ENCODE data around the gene LDHB.
"Not testable (repeated sequence)": the region's sequence is repeated elsewhere in the genome, so short reads cannot be mapped to it uniquely, and the experiment has no call there.

LDHB gene

GRCh38 chr12:21677204-21677603, 19.6 kb upstream of the LDHB start:
- Histone ChIP-seq H3K4me2 (ENCODE audit: insufficient read depth, low read length) (no peak overlapping the region), H3K9me3 (ENCODE audit: insufficient read depth, low read length, severe bottlenecking) (no peaks in the 10 kb centered on the region), H3K27ac (ENCODE audit: low read length) (no peak overlapping the region), H3K9ac (ENCODE audit: low read depth, low read length) (no peak overlapping the region), H4K20me1 (ENCODE audit: insufficient read depth, low read length) (no peaks in the 10 kb centered on the region), H3K36me3 (ENCODE audit: insufficient read depth, low read length) (no peaks in the 10 kb centered on the region), H2AFZ (ENCODE audit: low read depth, low read length) (no peak overlapping the region), H3K4me1 (ENCODE audit: insufficient read depth, low read length) (no peaks in the 10 kb centered on the region), H3K4me3 (ENCODE audit: low read depth in 1 of 2, low read length in 2 of 2) (no peak overlapping the region), H3K27me3 (ENCODE audit: insufficient read depth, low read length, poor library complexity) (peaks cover 10% of the 10 kb centered on the region), H3K79me2 (ENCODE audit: insufficient read depth, low read length) (no peaks in the 10 kb centered on the region)
- ATAC-seq (ENCODE audit: insufficient read depth, low read depth) = no peak
- no peak for DNase-seq
- TF ChIP-seq CTCF (IDR thresholded peaks at IDR 0.05; ENCODE audit: borderline replicate concordance, extremely low read depth, low read length, poor library complexity, severe bottlenecking) = no peak
- no peak for TF ChIP-seq EZH2 (IDR thresholded peaks at IDR 0.05; ENCODE audit: borderline replicate concordance, low read depth, low read length, severe bottlenecking)

GRCh38 chr12:21676776-21677175, 19.1 kb upstream of the LDHB start:
- Histone ChIP-seq H3K4me3 (ENCODE audit: low read depth in 1 of 2, low read length in 2 of 2) (no peak overlapping the region), H3K9ac (ENCODE audit: low read depth, low read length) (no peak overlapping the region), H3K27ac (ENCODE audit: low read length) (no peak overlapping the region), H3K4me2 (ENCODE audit: insufficient read depth, low read length) (no peak overlapping the region), H3K27me3 (ENCODE audit: insufficient read depth, low read length, poor library complexity) (peaks cover 10% of the 10 kb centered on the region), H3K9me3 (ENCODE audit: insufficient read depth, low read length, severe bottlenecking) (no peaks in the 10 kb centered on the region), H3K36me3 (ENCODE audit: insufficient read depth, low read length) (no peaks in the 10 kb centered on the region), H3K79me2 (ENCODE audit: insufficient read depth, low read length) (no peaks in the 10 kb centered on the region), H4K20me1 (ENCODE audit: insufficient read depth, low read length) (no peaks in the 10 kb centered on the region), H3K4me1 (ENCODE audit: insufficient read depth, low read length) (no peaks in the 10 kb centered on the region), H2AFZ (ENCODE audit: low read depth, low read length) (no peak overlapping the region)
- no peak for DNase-seq
- ATAC-seq (ENCODE audit: insufficient read depth, low read depth) = no peak
- TF ChIP-seq EZH2 (IDR thresholded peaks at IDR 0.05; ENCODE audit: borderline replicate concordance, low read depth, low read length, severe bottlenecking) (no peak), CTCF (IDR thresholded peaks at IDR 0.05; ENCODE audit: borderline replicate concordance, extremely low read depth, low read length, poor library complexity, severe bottlenecking) (no peak)

- peaks cover 12% of the 10 kb centered on the region for H3K27me3 ChIP-seq (ENCODE audit: insufficient read depth, low read length, poor library complexity)
- no peaks in the 10 kb centered on the region for H3K9me3 ChIP-seq (ENCODE audit: insufficient read depth, low read length, severe bottlenecking)
- H3K4me3 ChIP-seq (ENCODE audit: low read depth in 1 of 2, low read length in 2 of 2) = no peak overlapping the region
- no peak overlapping the region for H3K9ac ChIP-seq (ENCODE audit: low read depth, low read length)
- H3K36me3 ChIP-seq (ENCODE audit: insufficient read depth, low read length) = no peaks in the 10 kb centered on the region
- ATAC-seq (ENCODE audit: insufficient read depth, low read depth) (no peak), DNase-seq (no peak)
- H3K4me1 ChIP-seq (ENCODE audit: insufficient read depth, low read length) = no peaks in the 10 kb centered on the region
- no peak overlapping the region for H3K27ac ChIP-seq (ENCODE audit: low read length)
- no peak for TF ChIP-seq CTCF (IDR thresholded peaks at IDR 0.05; ENCODE audit: borderline replicate concordance, extremely low read depth, low read length, poor library complexity, severe bottlenecking)
- no peak for TF ChIP-seq EZH2 (IDR thresholded peaks at IDR 0.05; ENCODE audit: borderline replicate concordance, low read depth, low read length, severe bottlenecking)
- no peaks in the 10 kb centered on the region for H4K20me1 ChIP-seq (ENCODE audit: insufficient read depth, low read length)
- no peaks in the 10 kb centered on the region for H3K79me2 ChIP-seq (ENCODE audit: insufficient read depth, low read length)
- H2AFZ ChIP-seq (ENCODE audit: low read depth, low read length) = no peak overlapping the region
- no peak overlapping the region for H3K4me2 ChIP-seq (ENCODE audit: insufficient read depth, low read length)
Measured at GRCh38 chr12:21675641-21676040, 18.0 kb upstream of the LDHB start.

GRCh38 chr12:21675096-21675495, 17.5 kb upstream of the LDHB start:
- H3K27ac ChIP-seq (ENCODE audit: low read length) = no peak overlapping the region
- no peaks in the 10 kb centered on the region for H3K4me1 ChIP-seq (ENCODE audit: insufficient read depth, low read length)
- H3K36me3 ChIP-seq (ENCODE audit: insufficient read depth, low read length) = no peaks in the 10 kb centered on the region
- TF ChIP-seq EZH2 (IDR thresholded peaks at IDR 0.05; ENCODE audit: borderline replicate concordance, low read depth, low read length, severe bottlenecking) = no peak
- TF ChIP-seq CTCF (IDR thresholded peaks at IDR 0.05; ENCODE audit: borderline replicate concordance, extremely low read depth, low read length, poor library complexity, severe bottlenecking) = no peak
- no peak overlapping the region for H3K4me2 ChIP-seq (ENCODE audit: insufficient read depth, low read length)
- no peak for DNase-seq
- no peak overlapping the region for H2AFZ ChIP-seq (ENCODE audit: low read depth, low read length)
- no peak for ATAC-seq (ENCODE audit: insufficient read depth, low read depth)
- no peaks in the 10 kb centered on the region for H3K79me2 ChIP-seq (ENCODE audit: insufficient read depth, low read length)
- no peaks in the 10 kb centered on the region for H3K9me3 ChIP-seq (ENCODE audit: insufficient read depth, low read length, severe bottlenecking)
- H4K20me1 ChIP-seq (ENCODE audit: insufficient read depth, low read length) = no peaks in the 10 kb centered on the region
- H3K27me3 ChIP-seq (ENCODE audit: insufficient read depth, low read length, poor library complexity) = peaks cover 17% of the 10 kb centered on the region
- H3K4me3 ChIP-seq (ENCODE audit: low read depth in 1 of 2, low read length in 2 of 2) = no peak overlapping the region
- H3K9ac ChIP-seq (ENCODE audit: low read depth, low read length) = no peak overlapping the region

GRCh38 chr12:21673830-21674552, 16.3 kb upstream of the LDHB start:
- not testable (repeated sequence) for ATAC-seq (ENCODE audit: insufficient read depth, low read depth); H3K4me1 ChIP-seq (ENCODE audit: insufficient read depth, low read length); H3K9ac ChIP-seq (ENCODE audit: low read depth, low read length); H3K4me2 ChIP-seq (ENCODE audit: insufficient read depth, low read length); H3K4me3 ChIP-seq (ENCODE audit: low read depth in 1 of 2, low read length in 2 of 2); H4K20me1 ChIP-seq (ENCODE audit: insufficient read depth, low read length); H3K79me2 ChIP-seq (ENCODE audit: insufficient read depth, low read length); H2AFZ ChIP-seq (ENCODE audit: low read depth, low read length); DNase-seq; H3K9me3 ChIP-seq (ENCODE audit: insufficient read depth, low read length, severe bottlenecking); H3K36me3 ChIP-seq (ENCODE audit: insufficient read depth, low read length); H3K27ac ChIP-seq (ENCODE audit: low read length)
- peaks cover 22% of the 10 kb centered on the region for H3K27me3 ChIP-seq (ENCODE audit: insufficient read depth, low read length, poor library complexity)

Data from DND-41 (cell line).